ENCODE measurements around the gene MYO10. TPM values are rescaled to one million over a fixed set of nuclear protein-coding genes. Genes with fewer than 3 reads are reported as not detected.

MYO10 gene
- total and polyA plus RNA-seq, 2 of the 8 experiments (the other 6 are each of a cell fraction or from before 2014, with no cell fraction given) = 21.5 to 107 TPM

- H2AFZ ChIP-seq (ENCODE audit: low read length) = no peak overlapping the region
- no peak for TF ChIP-seq CHD1 (IDR thresholded peaks at IDR 0.05; ENCODE audit: low read depth, low read length)
- TF ChIP-seq CHD2 (IDR thresholded peaks at IDR 0.05; ENCODE audit: low read length) = no peak
- no peak for TF ChIP-seq BRCA1 (IDR thresholded peaks at IDR 0.05; ENCODE audit: low read depth, low read length)
- no peak for TF ChIP-seq EP300 (IDR thresholded peaks at IDR 0.05; ENCODE audit: borderline replicate concordance in 1 of 2, low read depth in 2 of 2, low read length in 2 of 2)
- no peak for TF ChIP-seq SUZ12 (IDR thresholded peaks at IDR 0.05; ENCODE audit: low read length)
- no peak for TF ChIP-seq JUN (IDR thresholded peaks at IDR 0.05; ENCODE audit: low read depth, low read length)
- no peak for TF ChIP-seq POU5F1 (IDR thresholded peaks at IDR 0.05; ENCODE audit: low read depth, low read length)
- TF ChIP-seq CTBP2 (IDR thresholded peaks at IDR 0.05; ENCODE audit: borderline replicate concordance, insufficient read depth, insufficient read length, low read length) = no peak
- TF ChIP-seq HDAC2 (IDR thresholded peaks at IDR 0.05; ENCODE audit: borderline replicate concordance in 1 of 2, low read depth in 2 of 2, low read length in 2 of 2) = no peak
- TF ChIP-seq NANOG (IDR thresholded peaks at IDR 0.05; ENCODE audit: insufficient read depth, low read depth, low read length, poor library complexity, severe bottlenecking) = no peak
- no peak for TF ChIP-seq TAF7 (optimal IDR thresholded peaks at IDR 0.05; ENCODE audit: borderline replicate concordance, low read depth, low read length)
- no peak for TF ChIP-seq ZNF274 (IDR thresholded peaks at IDR 0.05; ENCODE audit: borderline replicate concordance, extremely low read depth, low read length)
These were observed 176.8 kb downstream of the MYO10 start for GRCh38 chr5:16759147-16759773.

More at GRCh38 chr5:16759147-16759773, 176.8 kb downstream of the MYO10 start:
- Histone ChIP-seq H2AK5ac (ENCODE audit: low read depth, low read length) (no peak overlapping the region), H4K8ac (ENCODE audit: extremely low read depth, insufficient read depth, low read length) (no peak overlapping the region), H3K4me2 (ENCODE audit: insufficient read depth in 1 of 2, low read depth in 2 of 2, low read length in 2 of 2) (no peak overlapping the region), H2BK15ac (ENCODE audit: low read length) (no peak overlapping the region), H2BK12ac (ENCODE audit: low read depth, low read length) (no peak overlapping the region), H3K23me2 (ENCODE audit: low read depth, low read length) (no peaks in the 10 kb centered on the region), H3K14ac (ENCODE audit: insufficient read length) (no peak overlapping the region), H4K91ac (replicated peaks; ENCODE audit: insufficient read length, low read length) (no peak overlapping the region), H2BK20ac (ENCODE audit: low read length) (no peak overlapping the region), H3K56ac (replicated peaks; ENCODE audit: insufficient read length, low read depth, low read length) (no peak overlapping the region), H3K4ac (replicated peaks; ENCODE audit: insufficient read length, low read depth, low read length) (no peak overlapping the region), H3K4me3 (ENCODE audit: extremely low read depth in 1 of 4, insufficient read depth in 2 of 4, low read depth in 3 of 4, low read length in 4 of 4) (no peak overlapping the region), H3K23ac (ENCODE audit: insufficient read length) (no peak overlapping the region), H3K79me2 (ENCODE audit: control insufficient read depth in 1 of 2, insufficient read depth in 2 of 2, low read length in 2 of 2) (no peaks in the 10 kb centered on the region), H4K20me1 (replicated peaks in 1 of 2; ENCODE audit: control insufficient read depth in 1 of 2, insufficient read depth in 2 of 2, low read length in 2 of 2) (no peaks in the 10 kb centered on the region), H3K27ac (ENCODE audit: low read depth, low read length) (no peak overlapping the region; the same call in 1 of the 2 replicates), H4K5ac (ENCODE audit: insufficient read length, low read depth, low read length) (no peak overlapping the region), H3K27me3 (replicated peaks in 1 of 4; ENCODE audit: control insufficient read depth in 3 of 4, extremely low read depth in 1 of 4, insufficient read depth in 3 of 4, low read length in 3 of 4) (no peaks in the 10 kb centered on the region), H3K18ac (ENCODE audit: extremely low read depth, low read length) (no peak overlapping the region), H3K36me3 (ENCODE audit: control insufficient read depth in 2 of 4, insufficient read depth in 4 of 4, low read length in 3 of 4) (peaks cover 2 to 33% (median 13%) of the 10 kb centered on the region in 4 experiments; a peak in 6 of 8 replicates), H2BK5ac (ENCODE audit: low read depth, low read length) (no peak overlapping the region), H3K9ac (replicated peaks in 1 of 4; ENCODE audit: extremely low read depth in 1 of 4, low read depth in 3 of 4, low read length in 3 of 4) (no peak overlapping the region), H2BK120ac (replicated peaks; ENCODE audit: low read depth, low read length) (no peak overlapping the region), H3K4me1 (replicated peaks in 1 of 4; ENCODE audit: control insufficient read depth in 3 of 4, insufficient read depth in 4 of 4, low read length in 3 of 4) (peaks cover 0 to 2% (median 1%) of the 10 kb centered on the region in 4 experiments; a peak in 2 of 7 replicates), H3K9me3 (ENCODE audit: insufficient read depth in 2 of 2, low read depth in 1 of 2, low read length in 1 of 2) (no peaks in the 10 kb centered on the region), H3K79me1 (ENCODE audit: low read depth, low read length) (no peaks in the 10 kb centered on the region)
- WGBS, 2 experiments (ENCODE audit: extremely low coverage in 1 of 2, insufficient coverage in 1 of 2, insufficient read length in 1 of 2, insufficient replicate concordance in 2 of 2, low coverage in 1 of 2, low lambda C conversion rate in 2 of 2, missing lambda C conversion rate in 1 of 2) = 89% methylated on average over 16 of the region's 16 CpGs; no CpG with 5 or more reads in 1 of the 2 experiments
- FAIRE-seq = no peak
- ChIA-PET POLR2A (ENCODE audit: partially characterized antibody) (interaction anchor here (1.0 to 3.1 kb wide), 4 partner anchors 17 to 30 kb away, joined by 3 to 17 read pairs (median 3); no protein-coding TSS in a partner anchor), CTCF (ENCODE audit: partially characterized antibody) (interaction anchor here (1.2 to 2.1 kb wide), 8 partner anchors 11 to 430 kb away, joined by 3 to 14 read pairs (median 5); no protein-coding TSS in a partner anchor)
- DNase-seq (ENCODE audit: low read depth in 1 of 2, low spot score in 2 of 2) = no peak
